Esophagus (tissue), 2 donors: Measurements from ENCODE around the gene FLOT1. TPM values are rescaled to one million over a fixed set of nuclear protein-coding genes. Genes with fewer than 3 reads are reported as not detected.

Source experiments
- H3K27ac ChIP-seq, 2 donors: one replicate each; pipeline ENCODE4 v1.5.1; 2013; ENCODE audit warnings: low read depth in 2 of 2, mild to moderate bottlenecking in 2 of 2, inconsistent platforms in 1 of 2, low read length in 1 of 2, moderate library complexity in 1 of 2
- H3K27me3 ChIP-seq, 2 donors: one replicate each; pipeline ENCODE4 v1.6.1; 2013; ENCODE audit warnings: low read length in 2 of 2, control low read depth in 1 of 2, mild to moderate bottlenecking in 1 of 2; ENCODE audit not compliant: insufficient read depth in 2 of 2, control insufficient read depth in 1 of 2
- H3K36me3 ChIP-seq, 2 donors: one replicate each; pipeline ENCODE4 v1.6.1; 2013; ENCODE audit warnings: low read length in 1 of 2; ENCODE audit not compliant: control insufficient read depth in 2 of 2, insufficient read depth in 2 of 2
- H3K4me1 ChIP-seq, 2 donors: one replicate each; pipeline ENCODE4 v1.6.1; 2013; ENCODE audit warnings: low read length in 1 of 2; ENCODE audit not compliant: control insufficient read depth in 2 of 2, insufficient read depth in 2 of 2
- H3K4me3 ChIP-seq, 2 donors: one replicate each; pipeline ENCODE4 v1.5.1; 2013; ENCODE audit warnings: low read length in 2 of 2, mild to moderate bottlenecking in 2 of 2, low read depth in 1 of 2, moderate library complexity in 1 of 2
- H3K9me3 ChIP-seq, 2 donors: one replicate each; pipeline ENCODE4 v1.6.1; 2013; ENCODE audit warnings: mild to moderate bottlenecking in 2 of 2, low read depth in 1 of 2, low read length in 1 of 2, moderate library complexity in 1 of 2; ENCODE audit not compliant: control insufficient read depth in 2 of 2, insufficient read depth in 1 of 2
- WGBS, 2 donors: extraction: QIAGEN DNeasy Blood & Tissue Kit; methylation state at CpG; one replicate each; pipeline ENCODE4 v1.1.7; 2013; 5-methylcytosine and 5-hydroxymethylcytosine counted together
- polyA plus RNA-seq, 2 donors: library from polyadenylated mRNA; stranded (reverse); fragments of 200-250 nt; gene quantifications; one replicate each; pipeline ENCODE4 v1.2.3, GENCODE V29; 2013
- donor health status: healthy with polysubstance abuse.
- donor health status: Bipolar disorder and iron deficiency.

FLOT1 gene
- polyA plus RNA-seq, 2 donors: 80.9 to 87.0 TPM

- Histone ChIP-seq H3K4me3 (no peak overlapping the region), H3K36me3 (no peaks in the 10 kb centered on the region), H3K27me3 (no peaks in the 10 kb centered on the region), H3K27ac (peak overlapping the region; percentile 37 to 48), H3K9me3 (no peaks in the 10 kb centered on the region), H3K4me1 (peaks cover 4 to 7% of the 10 kb centered on the region in 2 donors)
- WGBS, 2 donors: 90% methylated on average over 10 of the region's 10 CpGs
These were observed 37.6 kb upstream of the FLOT1 start for GRCh38 chr6:30779850-30780641.

GRCh38 chr6:30778001-30778635, 35.6 kb upstream of the FLOT1 start:
- H3K27me3 ChIP-seq: no peaks in the 10 kb centered on the region
- peaks cover 4 to 7% of the 10 kb centered on the region in 2 donors for H3K4me1 ChIP-seq
- H3K36me3 ChIP-seq: no peaks in the 10 kb centered on the region
- no peak overlapping the region for H3K27ac ChIP-seq
- WGBS, 2 donors: 78 to 81% methylated on average over 3 of the region's 3 CpGs
- no peak overlapping the region for H3K4me3 ChIP-seq
- H3K9me3 ChIP-seq: no peaks in the 10 kb centered on the region

- H3K27me3 ChIP-seq: no peaks in the 10 kb centered on the region
- H3K4me1 ChIP-seq: peaks cover 4 to 7% of the 10 kb centered on the region in 2 donors
- H3K9me3 ChIP-seq: no peaks in the 10 kb centered on the region
- no peak overlapping the region for H3K27ac ChIP-seq
- WGBS, 2 donors: 93 to 95% methylated on average over 3 of the region's 3 CpGs
- H3K36me3 ChIP-seq: no peaks in the 10 kb centered on the region
- no peak overlapping the region for H3K4me3 ChIP-seq
These were observed 34.6 kb upstream of the FLOT1 start for GRCh38 chr6:30777155-30777485.

- H3K9me3 ChIP-seq: no peaks in the 10 kb centered on the region
- H3K27me3 ChIP-seq: no peaks in the 10 kb centered on the region
- 84 to 92% methylated on average over 5 of the region's 5 CpGs for WGBS, 2 donors
These were observed 34.1 kb upstream of the FLOT1 start for GRCh38 chr6:30776390-30777154.

GRCh38 chr6:30775104-30775503, 32.6 kb upstream of the FLOT1 start:
- Histone ChIP-seq H3K9me3 (no peaks in the 10 kb centered on the region), H3K36me3 (no peaks in the 10 kb centered on the region), H3K27ac (no peak overlapping the region), H3K27me3 (no peaks in the 10 kb centered on the region), H3K4me1 (peaks cover 3 to 4% of the 10 kb centered on the region in 2 donors), H3K4me3 (no peak overlapping the region)
- 90 to 91% methylated on average over 2 of the region's 2 CpGs for WGBS, 2 donors

More at GRCh38 chr6:30776390-30777154, 34.1 kb upstream of the FLOT1 start:
- H3K27ac ChIP-seq: no peak overlapping the region
- no peak overlapping the region for H3K4me3 ChIP-seq
- no peaks in the 10 kb centered on the region for H3K36me3 ChIP-seq
- H3K4me1 ChIP-seq: peaks cover 4% of the 10 kb centered on the region in 2 donors

- 77 to 81% methylated on average over 8 of the region's 8 CpGs for WGBS, 2 donors
- no peaks in the 10 kb centered on the region for H3K9me3 ChIP-seq
- H3K27ac ChIP-seq: no peak overlapping the region
- H3K36me3 ChIP-seq: no peaks in the 10 kb centered on the region
- no peaks in the 10 kb centered on the region for H3K27me3 ChIP-seq
- peaks cover 0 to 3% of the 10 kb centered on the region in 2 donors for H3K4me1 ChIP-seq
- H3K4me3 ChIP-seq: no peak overlapping the region
These were observed 32.2 kb upstream of the FLOT1 start for GRCh38 chr6:30774701-30775100.

- peaks cover 4 to 9% of the 10 kb centered on the region in 2 donors for H3K4me1 ChIP-seq
- 89 to 91% methylated on average over 3 of the region's 3 CpGs for WGBS, 2 donors
- H3K27ac ChIP-seq: no peak overlapping the region
- H3K4me3 ChIP-seq: no peak overlapping the region
- no peaks in the 10 kb centered on the region for H3K9me3 ChIP-seq
- no peaks in the 10 kb centered on the region for H3K27me3 ChIP-seq
- H3K36me3 ChIP-seq: no peaks in the 10 kb centered on the region
These were observed 28.1 kb upstream of the FLOT1 start for GRCh38 chr6:30770592-30770991.

GRCh38 chr6:30769853-30770524, 27.5 kb upstream of the FLOT1 start:
- H3K27ac ChIP-seq: peak overlapping the region; percentile 37 to 39
- WGBS, 2 donors: 50 to 63% methylated on average over 5 of the region's 5 CpGs

More at GRCh38 chr6:30769853-30770524, 27.5 kb upstream of the FLOT1 start:
- Histone ChIP-seq H3K36me3 (no peaks in the 10 kb centered on the region), H3K27me3 (no peaks in the 10 kb centered on the region), H3K4me3 (no peak overlapping the region), H3K9me3 (no peaks in the 10 kb centered on the region), H3K4me1 (peaks cover 4 to 9% of the 10 kb centered on the region in 2 donors)
